HEK293T (cell line): ENCODE results near the gene PRR19.

ENCODE experiments used
- ARNT ChIP-seq: fragments of 450-650 bp; IDR thresholded peaks from 2 replicates; pipeline ENCODE4 v1.6.1; 2017; ENCODE audit warnings: mild to moderate bottlenecking
- BHLHE40 ChIP-seq: fragments of 450-650 bp; IDR thresholded peaks from 2 replicates; pipeline ENCODE4 v1.6.1; 2016; ENCODE audit warnings: mild to moderate bottlenecking, moderate library complexity, borderline replicate concordance
- CTBP1 ChIP-seq: fragments of 450-650 bp; IDR thresholded peaks from 2 replicates; pipeline ENCODE4 v1.6.1; 2016; ENCODE audit warnings: borderline replicate concordance
- ELF4 ChIP-seq: fragments of 450-650 bp; IDR thresholded peaks from 2 replicates; pipeline ENCODE4 v1.6.1; 2017; ENCODE audit warnings: antibody characterized with exemption
- FOXA1 ChIP-seq: fragments of 450-650 bp; IDR thresholded peaks from 2 replicates; pipeline ENCODE4 v1.6.1; 2016; ENCODE audit warnings: mild to moderate bottlenecking
- FOXK2 ChIP-seq: fragments of 450-650 bp; IDR thresholded peaks from 2 replicates; pipeline ENCODE4 v1.6.1; 2016; ENCODE audit warnings: mild to moderate bottlenecking
- FOXM1 ChIP-seq: fragments of 450-650 bp; IDR thresholded peaks from 2 replicates; pipeline ENCODE4 v1.6.1; 2017; ENCODE audit warnings: mild to moderate bottlenecking, borderline replicate concordance
- HDGF ChIP-seq: fragments of 450-650 bp; IDR thresholded peaks from 2 replicates; pipeline ENCODE4 v1.6.1; 2017; ENCODE audit warnings: antibody characterized with exemption, borderline replicate concordance
- L3MBTL2 ChIP-seq: fragments of 450-650 bp; conservative IDR thresholded peaks from 2 replicates; pipeline ENCODE4 v1.6.1; 2016; ENCODE audit warnings: mild to moderate bottlenecking
- NFRKB ChIP-seq: fragments of 450-650 bp; IDR thresholded peaks from 2 replicates; pipeline ENCODE4 v1.6.1; 2016; ENCODE audit warnings: mild to moderate bottlenecking, moderate library complexity
- SP1 ChIP-seq: fragments of 450-650 bp; IDR thresholded peaks from 2 replicates; pipeline ENCODE4 v1.6.1; 2017
- SUZ12 ChIP-seq: fragments of 450-650 bp; IDR thresholded peaks from 2 replicates; pipeline ENCODE4 v1.6.1; 2016; ENCODE audit warnings: mild to moderate bottlenecking
- TARDBP ChIP-seq: fragments of 450-650 bp; IDR thresholded peaks from 2 replicates; pipeline ENCODE4 v1.6.1; 2016

DNA sequence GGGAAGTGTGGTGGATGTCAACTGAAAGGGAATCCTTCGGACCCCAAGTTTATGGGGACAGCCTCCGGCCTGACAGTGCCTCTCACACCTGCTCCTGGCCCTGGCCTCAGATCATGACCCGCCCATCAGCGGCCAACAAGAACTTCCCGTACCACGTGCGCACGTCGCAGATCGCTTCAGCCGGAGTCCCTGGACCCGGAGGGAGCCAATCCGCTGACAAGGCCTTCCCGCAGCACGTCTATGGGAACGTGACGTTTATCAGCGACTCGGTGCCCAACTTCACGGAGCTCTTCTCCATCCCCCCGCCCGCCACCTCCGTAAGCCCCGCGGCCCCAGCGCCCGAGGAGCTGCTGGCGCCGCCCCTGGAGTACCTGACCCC, 21.5 kb downstream of the PRR19 start:
- no peak for TF ChIP-seq SP1
- TF ChIP-seq TARDBP = no peak
- no peak for TF ChIP-seq FOXA1
- TF ChIP-seq ELF4 = no peak
- TF ChIP-seq HDGF = no peak
- TF ChIP-seq BHLHE40 = no peak
- TF ChIP-seq FOXK2 = no peak
- no peak for TF ChIP-seq SUZ12
- TF ChIP-seq CTBP1 = no peak
- no peak for TF ChIP-seq L3MBTL2
- TF ChIP-seq FOXM1 = no peak
- TF ChIP-seq NFRKB = no peak
- no peak for TF ChIP-seq ARNT
